GM12875 (cell line): Measurements from ENCODE around the gene NBPF9.
"Not testable (repeated sequence)": the region's sequence is repeated elsewhere in the genome, so short reads cannot be mapped to it uniquely, and the experiment has no call there.

Experiments
- H3K4me3 ChIP-seq: one replicate; pipeline ENCODE4 v1.5.1; 2011; ENCODE audit warnings: low read depth, low read length, control low read depth

NBPF9 gene

GRCh38 chr1:149103109-149104081 lies at the start of gene NBPF9:
TSS of gene NBPF9 (minus strand) at chr1:149103551. CDS start at chr1:149082139, 21,412 bp downstream.
- H3K4me3 ChIP-seq: peak within 1 kb of the TSS; percentile 60

DNA sequence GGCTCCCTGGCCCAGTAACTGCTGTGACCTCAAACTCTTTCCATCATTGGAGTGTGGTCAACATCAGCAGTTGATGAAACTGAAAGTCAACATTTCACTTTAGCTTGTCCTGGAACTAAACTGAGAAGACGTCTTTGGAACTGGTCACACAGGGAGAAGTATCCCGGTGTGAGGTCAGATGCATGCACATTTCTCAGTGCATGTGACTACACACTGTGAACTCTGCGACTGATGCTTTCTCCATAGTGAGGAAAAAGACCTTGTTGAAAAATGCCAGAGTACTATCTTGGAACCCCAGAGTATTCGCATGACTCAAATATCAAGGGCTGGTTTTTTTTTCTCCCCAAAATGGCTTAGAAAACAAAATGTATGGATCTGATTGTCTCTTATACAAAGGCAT lies 46.6 kb upstream of the NBPF9 start:
- H3K4me3 ChIP-seq: not testable (repeated sequence)

- not testable (repeated sequence) for H3K4me3 ChIP-seq
Observed at GRCh38 chr1:149137585-149137984, 34.2 kb upstream of the NBPF9 start.

DNA sequence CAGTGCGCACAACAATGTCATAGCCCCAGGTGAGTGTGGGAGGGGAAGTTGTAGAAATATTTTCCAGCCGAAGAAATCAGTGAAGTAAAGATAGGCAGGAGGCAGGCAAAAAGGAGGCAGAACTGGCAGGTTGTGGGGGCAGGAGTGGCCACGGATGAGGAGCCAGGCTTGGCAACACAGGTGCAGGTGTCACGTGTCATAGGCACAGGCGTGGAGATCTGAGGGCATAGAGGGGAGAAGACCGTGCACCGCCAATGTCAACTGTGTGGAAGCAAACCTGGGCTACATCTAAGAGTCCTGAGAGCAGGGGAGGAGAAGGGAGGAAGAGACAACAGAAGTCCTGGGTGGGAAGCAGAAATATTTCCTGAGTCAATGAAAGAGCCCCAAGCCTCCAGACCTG lies 27.6 kb upstream of the NBPF9 start:
- not testable (repeated sequence) for H3K4me3 ChIP-seq

GRCh38 chr1:149129245-149129644 lies 25.9 kb upstream of the NBPF9 start:
- H3K4me3 ChIP-seq: not testable (repeated sequence)

DNA sequence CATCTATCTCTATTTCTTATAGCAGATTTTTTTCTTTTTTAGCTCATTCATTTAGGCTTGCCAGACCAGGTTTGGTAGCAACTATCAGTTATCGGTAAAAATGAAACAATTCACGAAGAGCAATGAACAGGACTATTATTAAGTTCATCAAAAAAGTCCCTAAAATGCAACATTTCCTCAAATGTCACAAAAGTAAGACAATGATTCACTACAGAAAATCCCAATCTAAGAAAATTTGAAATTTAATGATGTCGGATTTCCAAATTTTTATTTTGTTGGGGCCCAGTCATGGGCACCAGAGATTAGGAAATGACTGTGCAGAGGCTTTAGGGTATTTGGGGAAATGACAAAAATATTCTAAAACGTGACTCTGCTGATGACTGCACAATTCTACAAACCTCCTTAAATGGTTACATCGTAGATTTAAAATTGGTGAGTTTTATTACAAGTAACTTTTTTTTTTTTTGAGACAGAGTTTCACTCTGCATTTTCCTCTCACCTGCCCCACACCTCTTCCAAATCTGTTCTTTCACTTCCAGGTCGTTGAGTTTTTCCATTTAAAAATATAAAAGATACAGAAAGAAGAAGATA lies 23.3 kb upstream of the NBPF9 start:
- not testable (repeated sequence) for H3K4me3 ChIP-seq

DNA sequence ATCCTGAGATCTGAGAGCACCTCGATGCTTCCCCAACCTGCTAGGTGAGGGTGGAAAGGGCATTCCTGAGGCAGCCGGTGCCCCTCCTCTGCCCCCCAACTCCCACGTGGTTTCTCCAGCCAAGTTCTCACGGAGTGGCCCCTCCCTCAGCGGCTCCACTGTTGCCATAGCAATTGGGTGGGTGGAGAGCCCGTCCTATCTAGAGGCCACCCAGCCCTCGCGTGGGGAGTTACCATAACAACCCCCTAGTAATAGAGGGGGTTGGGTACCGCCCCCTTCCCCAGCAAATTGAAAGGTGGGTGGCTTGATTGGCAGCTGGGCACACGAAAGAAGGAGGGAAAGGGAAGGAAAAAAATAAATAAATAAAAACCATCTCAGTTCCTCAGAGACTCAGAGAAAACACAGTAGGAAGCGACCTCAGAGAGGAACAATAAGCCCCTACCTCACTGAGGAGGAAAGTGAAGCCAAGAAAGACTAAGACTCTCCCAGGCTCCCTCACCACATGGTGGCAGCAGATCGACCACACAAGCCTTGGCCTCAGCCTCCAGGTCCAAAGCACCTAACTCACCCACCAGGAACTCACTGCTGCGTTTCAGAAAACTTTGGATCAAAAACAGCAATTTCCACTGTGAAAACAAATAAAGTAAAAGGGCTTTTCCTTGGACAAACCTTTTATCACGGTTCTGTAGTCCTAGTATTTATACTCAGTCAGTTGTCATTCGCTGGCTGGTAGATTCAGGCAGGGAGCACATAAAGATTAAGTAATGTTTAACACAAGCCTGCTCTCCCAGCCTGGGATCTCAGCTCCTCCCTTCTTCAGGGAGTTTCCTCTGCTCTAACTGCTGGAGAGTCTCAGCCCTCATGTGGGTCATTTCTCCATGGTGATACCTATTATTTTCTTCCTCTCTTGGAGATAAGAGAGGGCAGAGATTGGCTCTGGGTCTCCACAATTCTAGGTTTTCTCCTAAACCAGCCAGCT lies 20.9 kb upstream of the NBPF9 start:
- not testable (repeated sequence) for H3K4me3 ChIP-seq

DNA sequence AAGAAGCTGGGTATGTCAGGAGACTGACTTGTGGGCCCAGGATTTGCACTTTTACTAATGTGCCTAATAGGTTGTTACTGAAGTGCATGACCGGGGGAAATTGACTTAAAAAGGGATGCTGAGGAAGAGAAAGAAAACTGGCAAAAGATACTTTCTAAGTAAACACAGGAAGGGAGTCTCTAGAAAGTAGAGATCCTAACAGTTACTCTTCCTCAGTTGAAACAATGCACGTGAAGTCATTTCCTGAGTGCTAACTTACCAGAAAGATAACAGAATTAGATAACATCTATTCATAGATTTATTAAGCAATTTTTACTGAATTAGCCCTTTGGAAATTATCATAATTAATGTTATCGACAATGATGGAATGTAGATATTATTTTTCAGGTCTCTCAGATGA lies 9.5 kb upstream of the NBPF9 start:
- not testable (repeated sequence) for H3K4me3 ChIP-seq

DNA sequence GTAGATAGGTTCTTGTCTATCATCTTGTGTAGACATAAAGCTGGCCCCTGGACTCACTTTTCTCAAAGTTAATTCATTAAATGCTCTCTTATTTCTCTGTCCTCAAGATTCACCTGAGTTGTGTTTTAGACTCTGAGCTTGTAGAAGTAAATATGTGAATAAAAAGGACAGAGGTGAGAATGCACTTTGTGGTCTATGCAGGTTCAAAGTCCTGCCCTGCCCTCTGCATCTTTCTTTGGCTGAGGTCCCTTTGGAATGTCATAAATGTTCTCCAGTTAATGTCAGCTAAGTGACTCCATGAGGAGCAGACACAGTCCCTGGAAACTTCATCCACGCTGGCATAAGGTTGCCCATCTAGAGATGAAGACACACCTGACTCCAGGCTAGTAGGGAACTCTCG lies 7.0 kb upstream of the NBPF9 start:
- H3K4me3 ChIP-seq: not testable (repeated sequence)

GRCh38 chr1:149102574-149102973 lies 777 bp downstream of the NBPF9 start:
- H3K4me3 ChIP-seq: not testable (repeated sequence)

GRCh38 chr1:149098276-149098675 lies 5.1 kb downstream of the NBPF9 start:
- not testable (repeated sequence) for H3K4me3 ChIP-seq

DNA sequence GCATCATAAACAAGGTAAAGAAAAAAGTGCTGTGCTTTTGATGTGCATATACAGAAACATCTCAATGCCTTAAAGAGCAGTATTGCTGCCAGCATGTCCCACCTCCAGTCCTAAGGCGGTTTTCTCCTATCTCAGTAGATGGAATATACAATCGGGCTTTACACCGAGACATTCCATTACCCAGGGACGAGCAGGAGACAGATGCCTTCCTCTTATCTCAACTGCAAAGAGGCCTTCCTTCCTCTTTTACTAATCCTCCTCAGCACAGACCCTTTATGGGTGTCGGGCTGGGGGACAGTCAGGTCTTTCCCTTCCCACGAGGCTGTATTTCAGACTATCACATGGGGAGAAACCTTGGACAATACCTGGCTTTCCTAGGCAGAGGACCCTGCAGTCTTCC lies 10.2 kb downstream of the NBPF9 start:
- H3K4me3 ChIP-seq: not testable (repeated sequence)

DNA sequence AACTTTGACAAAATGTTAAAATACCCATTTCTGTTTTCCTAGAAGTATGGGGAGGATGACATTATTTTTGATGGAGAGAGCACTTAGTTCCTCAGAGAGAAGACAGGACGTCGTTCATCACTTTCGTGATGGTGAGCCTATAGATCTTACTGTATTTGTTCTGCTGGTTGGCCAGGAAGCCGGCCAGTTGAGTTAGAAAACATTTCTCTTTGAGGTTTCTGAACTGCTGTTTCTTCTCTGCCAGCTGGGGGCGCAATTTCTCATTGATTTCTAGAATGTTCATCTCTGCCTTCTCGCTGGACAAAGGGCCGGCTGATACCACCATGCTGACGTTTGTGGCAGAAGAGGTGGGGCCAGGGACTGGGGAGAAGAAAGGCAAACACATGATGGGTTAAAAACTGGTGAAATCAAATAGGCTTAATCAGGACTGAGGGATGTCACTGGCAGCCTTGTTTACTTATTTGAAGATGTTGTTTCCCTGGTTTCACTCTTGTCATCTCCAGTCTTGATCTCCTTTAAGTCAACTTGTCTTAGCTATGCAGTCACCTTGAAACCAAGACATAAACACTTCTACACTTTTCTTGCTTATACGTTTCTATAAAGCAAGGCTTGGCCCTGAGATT lies 27.7 kb downstream of the NBPF9 start:
- H3K4me3 ChIP-seq: not testable (repeated sequence)

GRCh38 chr1:149064611-149065010 lies 38.7 kb downstream of the NBPF9 start:
- H3K4me3 ChIP-seq: not testable (repeated sequence)

DNA sequence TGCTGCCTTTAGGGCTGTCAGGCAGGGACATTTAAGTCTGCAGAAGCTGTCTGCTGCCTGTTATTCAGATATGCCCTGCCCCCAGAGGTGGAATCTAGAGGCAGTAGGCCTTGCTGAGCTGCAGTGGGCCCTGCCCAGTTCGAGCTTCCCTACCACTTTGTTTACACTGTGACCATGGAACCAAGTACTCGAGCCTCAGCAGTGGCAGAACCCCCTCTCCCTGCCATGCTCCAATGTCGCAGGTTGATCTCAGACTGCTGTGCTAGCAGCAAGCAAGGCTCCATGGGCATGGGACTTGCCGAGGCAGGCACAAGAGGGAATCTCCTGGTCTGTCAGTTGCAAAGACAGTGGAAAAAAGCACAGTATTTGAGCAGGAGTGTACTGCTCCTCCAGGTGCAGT lies 60.3 kb downstream of the NBPF9 start:
- not testable (repeated sequence) for H3K4me3 ChIP-seq

DNA sequence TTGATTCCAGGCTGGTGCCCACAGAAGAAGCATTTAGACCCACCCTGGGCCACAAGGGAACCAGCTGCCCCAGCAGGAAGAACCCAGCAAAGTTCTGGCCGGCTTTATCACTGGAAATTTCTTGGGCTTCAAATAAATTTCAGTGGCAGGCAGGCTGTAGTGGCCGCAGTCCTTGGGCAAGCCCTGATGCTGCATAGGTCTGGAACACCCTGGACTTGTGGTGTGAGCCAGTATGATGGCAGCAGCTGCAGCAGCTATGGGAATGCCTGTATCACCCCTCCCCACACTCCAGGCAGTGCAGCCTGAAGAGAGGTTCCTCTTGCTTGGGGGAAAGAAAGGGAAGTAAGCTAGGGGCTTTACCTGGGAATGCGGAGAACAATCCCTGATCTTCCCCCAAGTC lies 69.4 kb downstream of the NBPF9 start:
- not testable (repeated sequence) for H3K4me3 ChIP-seq

GRCh38 chr1:149024327-149024726 lies 79.0 kb downstream of the NBPF9 start:
- not testable (repeated sequence) for H3K4me3 ChIP-seq

GRCh38 chr1:149018577-149018976 lies 84.8 kb downstream of the NBPF9 start:
- not testable (repeated sequence) for H3K4me3 ChIP-seq

DNA sequence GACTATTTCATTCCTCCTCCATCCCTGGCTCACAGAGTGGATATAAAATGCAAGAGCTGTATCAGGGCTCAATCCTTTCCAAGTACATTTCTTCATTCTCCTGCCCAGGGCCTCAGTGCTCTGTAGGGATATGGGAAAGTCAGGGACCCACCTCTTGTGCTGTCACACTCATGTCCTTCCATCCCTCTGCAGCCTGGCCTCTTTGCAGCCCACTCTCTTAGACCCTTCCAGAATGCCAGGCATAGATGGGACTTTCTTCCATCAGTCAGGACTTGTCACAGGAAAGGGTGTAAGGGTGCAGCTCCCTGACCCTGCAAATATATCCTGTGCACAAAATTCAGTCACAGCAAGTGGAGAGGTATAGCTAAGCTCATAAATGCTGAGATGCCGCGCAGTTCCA lies 86.7 kb downstream of the NBPF9 start:
- not testable (repeated sequence) for H3K4me3 ChIP-seq

DNA sequence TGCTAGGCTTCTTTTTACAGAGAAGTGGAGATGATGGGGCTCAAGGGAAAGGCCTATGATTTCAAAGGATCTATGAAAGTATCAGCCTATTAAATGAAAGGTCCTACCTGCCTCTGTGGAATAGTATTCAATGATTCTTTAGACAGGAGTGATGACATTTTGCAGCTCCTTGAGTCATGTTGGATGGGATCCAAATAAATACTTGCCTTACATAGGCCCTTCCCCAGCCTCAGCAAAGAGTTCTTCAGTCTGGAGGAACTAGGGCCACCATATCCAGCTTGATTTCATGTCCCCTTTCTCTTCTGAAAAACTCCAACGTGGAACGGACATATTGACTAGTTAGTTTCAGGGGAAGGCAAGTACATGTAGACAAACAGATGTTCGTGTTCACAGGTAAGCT lies 87.8 kb downstream of the NBPF9 start:
- H3K4me3 ChIP-seq: not testable (repeated sequence)
